ENCODE results near the gene JUN. TPM values are rescaled to one million over a fixed set of nuclear protein-coding genes. Genes with fewer than 3 reads are reported as not detected.

The JUN gene
- total and polyA plus RNA-seq, 2 of the 13 experiments (the other 11 are each of a cell fraction or from before 2014, with no cell fraction given), result 18.2 to 22.3 TPM

GRCh38 chr1:58763214-58763613, 20.6 kb downstream of the JUN start (continued):
- TF ChIP-seq SAP130 (CRISPR knock-in tag; IDR thresholded peaks at IDR 0.05; ENCODE audit: low read depth) (peak; percentile 54), CBFB (CRISPR knock-in tag; IDR thresholded peaks at IDR 0.05) (no peak), ZNF574 (CRISPR knock-in tag; IDR thresholded peaks at IDR 0.05) (no peak), GMEB1 (CRISPR knock-in tag; IDR thresholded peaks at IDR 0.05; ENCODE audit: borderline replicate concordance) (no peak), ARID5B (CRISPR knock-in tag; IDR thresholded peaks at IDR 0.05) (peak; percentile 82), BCLAF1 (IDR thresholded peaks at IDR 0.05) (no peak), KMT2B (CRISPR knock-in tag; IDR thresholded peaks at IDR 0.05) (no peak), MYPOP (CRISPR knock-in tag; IDR thresholded peaks at IDR 0.05) (no peak), ZNF431 (CRISPR knock-in tag; IDR thresholded peaks at IDR 0.05; ENCODE audit: borderline replicate concordance, low read depth) (no peak), ZNF782 (CRISPR knock-in tag; IDR thresholded peaks at IDR 0.05; ENCODE audit: borderline replicate concordance) (no peak), ZBTB4 (CRISPR knock-in tag; IDR thresholded peaks at IDR 0.05; ENCODE audit: borderline replicate concordance) (no peak), CREB1 (IDR thresholded peaks at IDR 0.05) (no peak), CREB1 (CRISPR knock-in tag; IDR thresholded peaks at IDR 0.05) (no peak), ZFYVE20 (CRISPR knock-in tag; IDR thresholded peaks at IDR 0.05; ENCODE audit: borderline replicate concordance, low read depth) (no peak)

Measured in HepG2 (cell line).